Measurements from ENCODE around the gene APOA4. TPM values are rescaled to one million over a fixed set of nuclear protein-coding genes. Genes with fewer than 3 reads are reported as not detected.

Gene APOA4
- total RNA-seq, 1 experiment from 2014 or later: not detected

GRCh38 chr11:116788534-116788933 is 34.6 kb downstream of the APOA4 start:
- H3K27ac Mint-ChIP-seq (ENCODE audit: unreplicated experiment): peak overlapping the region; percentile 96
- H3K9me3 Mint-ChIP-seq (ENCODE audit: low read depth, unreplicated experiment): no peaks in the 10 kb centered on the region
- H3K36me3 Mint-ChIP-seq (ENCODE audit: insufficient read depth, unreplicated experiment): peaks cover 33% of the 10 kb centered on the region
- peaks cover 17% of the 10 kb centered on the region for H3K4me1 Mint-ChIP-seq (ENCODE audit: low read depth, unreplicated experiment)
- no peaks in the 10 kb centered on the region for H3K27me3 Mint-ChIP-seq (ENCODE audit: unreplicated experiment)
- TF ChIP-seq CTCF (IDR thresholded peaks at IDR 0.05; ENCODE audit: unreplicated experiment): no peak
- no TSS peak for BruUV-seq (replicated peaks)
- DNase-seq: no peak
- intact Hi-C loops (cut with micrococcal nuclease; ENCODE audit: unreplicated experiment): no loop called here
- CTCF ChIA-PET: interaction anchor here (1.1 to 1.7 kb wide), 2 partner anchors 48 to 318 kb away, joined by 3 to 10 read pairs; no protein-coding TSS in a partner anchor
- peak overlapping the region; percentile 90 for H3K4me3 Mint-ChIP-seq (ENCODE audit: low read depth, unreplicated experiment)

GRCh38 chr11:116787786-116788486 is 35.2 kb downstream of the APOA4 start, which contains the start of gene ZPR1:
TSS of gene ZPR1 (minus strand) at chr11:116788023. CDS start at chr11:116787990, 33 bp downstream.
- peak within 1 kb of the TSS; percentile 90 for H3K4me3 Mint-ChIP-seq (ENCODE audit: low read depth, unreplicated experiment)
- BruUV-seq (replicated peaks): TSS peak; percentile 97
- peak within 1 kb of the TSS; percentile 96 for H3K27ac Mint-ChIP-seq (ENCODE audit: unreplicated experiment)
- peak; percentile 80 for DNase-seq
- no peak for TF ChIP-seq CTCF (IDR thresholded peaks at IDR 0.05; ENCODE audit: unreplicated experiment)
- no peaks in the 10 kb centered on the region for H3K27me3 Mint-ChIP-seq (ENCODE audit: unreplicated experiment)
- no peaks in the 10 kb centered on the region for H3K9me3 Mint-ChIP-seq (ENCODE audit: low read depth, unreplicated experiment)
- CTCF ChIA-PET: interaction anchor here (0.9 to 1.7 kb wide), 3 partner anchors 12 to 318 kb away, joined by 3 to 10 read pairs (median 3); no protein-coding TSS in a partner anchor
- peaks cover 17% of the 10 kb centered on the region for H3K4me1 Mint-ChIP-seq (ENCODE audit: low read depth, unreplicated experiment)
- peaks cover 34% of the 10 kb centered on the region for H3K36me3 Mint-ChIP-seq (ENCODE audit: insufficient read depth, unreplicated experiment)
- intact Hi-C loops (cut with micrococcal nuclease; ENCODE audit: unreplicated experiment): no loop called here

- Mint-ChIP-seq H3K27me3 (ENCODE audit: unreplicated experiment) (no peaks in the 10 kb centered on the region), H3K27ac (ENCODE audit: unreplicated experiment) (no peak overlapping the region)
- CTCF ChIA-PET: interaction anchor here (0.9 to 1.7 kb wide), 3 partner anchors 11 to 319 kb away, joined by 3 to 10 read pairs (median 3); no protein-coding TSS in a partner anchor
Observed at GRCh38 chr11:116787436-116787785, 35.7 kb downstream of the APOA4 start.

GRCh38 chr11:116786966-116787365 is 36.1 kb downstream of the APOA4 start:
- Mint-ChIP-seq H3K4me3 (ENCODE audit: low read depth, unreplicated experiment) (peak overlapping the region; percentile 90), H3K9me3 (ENCODE audit: low read depth, unreplicated experiment) (no peaks in the 10 kb centered on the region), H3K4me1 (ENCODE audit: low read depth, unreplicated experiment) (peaks cover 17% of the 10 kb centered on the region), H3K27me3 (ENCODE audit: unreplicated experiment) (no peaks in the 10 kb centered on the region), H3K27ac (ENCODE audit: unreplicated experiment) (no peak overlapping the region), H3K36me3 (ENCODE audit: insufficient read depth, unreplicated experiment) (peaks cover 40% of the 10 kb centered on the region)
- CTCF ChIA-PET: interaction anchor here (0.9 kb wide), 1 partner anchor 11 kb away, joined by 3 read pairs; no protein-coding TSS in a partner anchor
- DNase-seq: no peak
- intact Hi-C loops (cut with micrococcal nuclease; ENCODE audit: unreplicated experiment): no loop called here
- TF ChIP-seq CTCF (IDR thresholded peaks at IDR 0.05; ENCODE audit: unreplicated experiment): no peak
- TSS peak; percentile 57 for BruUV-seq (replicated peaks)

More at GRCh38 chr11:116787436-116787785, 35.7 kb downstream of the APOA4 start:
- Mint-ChIP-seq H3K4me3 (ENCODE audit: low read depth, unreplicated experiment) (peak overlapping the region; percentile 90), H3K9me3 (ENCODE audit: low read depth, unreplicated experiment) (no peaks in the 10 kb centered on the region), H3K36me3 (ENCODE audit: insufficient read depth, unreplicated experiment) (peaks cover 39% of the 10 kb centered on the region), H3K4me1 (ENCODE audit: low read depth, unreplicated experiment) (peaks cover 17% of the 10 kb centered on the region)
- TF ChIP-seq CTCF (IDR thresholded peaks at IDR 0.05; ENCODE audit: unreplicated experiment): no peak
- intact Hi-C loops (cut with micrococcal nuclease; ENCODE audit: unreplicated experiment): no loop called here
- no peak for DNase-seq
- BruUV-seq (replicated peaks): no TSS peak

Data from Calu3 (cell line).